H9 (cell line): ENCODE data around the gene ANAPC1. TPM values are rescaled to one million over a fixed set of nuclear protein-coding genes. Genes with fewer than 3 reads are reported as not detected.

Experiments
- DNase-seq: peaks from one replicate; pipeline ENCODE4 v3.0.0-alpha.2; 2017
- H2AFZ ChIP-seq: one replicate; pipeline ENCODE4 v1.6.1; 2013; ENCODE audit warnings: mild to moderate bottlenecking, low read length, control low read depth, moderate library complexity
- H2AK5ac ChIP-seq: 2 replicates; pipeline ENCODE4 v1.6.1; 2013; ENCODE audit warnings: low read length, control low read depth, mixed read lengths; ENCODE audit not compliant: insufficient read length
- H2BK120ac ChIP-seq: one replicate; pipeline ENCODE4 v1.6.1; 2013; ENCODE audit warnings: low read depth, mild to moderate bottlenecking, low read length, control low read depth, inconsistent platforms; ENCODE audit not compliant: poor library complexity, severe bottlenecking
- H2BK12ac ChIP-seq: 2 replicates; pipeline ENCODE4 v1.6.1; 2013; ENCODE audit warnings: low read length, control low read depth, mixed read lengths, low read depth; ENCODE audit not compliant: insufficient read length
- H2BK15ac ChIP-seq: 2 replicates; pipeline ENCODE4 v1.6.1; 2013; ENCODE audit warnings: low read depth, low read length, control low read depth
- H2BK20ac ChIP-seq: one replicate; pipeline ENCODE4 v1.6.1; 2013; ENCODE audit warnings: low read depth, mild to moderate bottlenecking, low read length, control low read depth, inconsistent platforms; ENCODE audit not compliant: poor library complexity, severe bottlenecking
- H2BK5ac ChIP-seq: 2 replicates; pipeline ENCODE4 v1.6.1; 2013; ENCODE audit warnings: low read length, control low read depth, mixed read lengths; ENCODE audit not compliant: insufficient read length
- H3K14ac ChIP-seq: 2 replicates; pipeline ENCODE4 v1.6.1; 2013; ENCODE audit warnings: low read length, control low read depth; ENCODE audit not compliant: insufficient read depth
- H3K18ac ChIP-seq: 2 replicates; pipeline ENCODE4 v1.6.1; 2013; ENCODE audit warnings: low read depth, mild to moderate bottlenecking, mixed read lengths, low read length, control low read depth; ENCODE audit not compliant: insufficient read length
- H3K23ac ChIP-seq: 2 replicates; pipeline ENCODE4 v1.6.1; 2013; ENCODE audit warnings: low read length, control low read depth, mixed read lengths, low read depth; ENCODE audit not compliant: insufficient read length
- H3K23me2 ChIP-seq: 2 replicates; pipeline ENCODE4 v1.6.1; 2013; ENCODE audit warnings: low read depth, mild to moderate bottlenecking, mixed read lengths, low read length, control low read depth; ENCODE audit not compliant: insufficient read length, poor library complexity, severe bottlenecking
- H3K27ac ChIP-seq: 2 replicates; pipeline ENCODE4 v1.5.1; 2013; ENCODE audit warnings: low read length, control low read depth, mixed read lengths, low read depth; ENCODE audit not compliant: insufficient read length
- H3K27me3 ChIP-seq: 2 replicates; pipeline ENCODE4 v1.6.1; 2013; ENCODE audit warnings: low read length, control low read depth, inconsistent platforms; ENCODE audit not compliant: insufficient read depth
- H3K4ac ChIP-seq: 2 replicates; pipeline ENCODE4 v1.6.1; 2013; ENCODE audit warnings: low read depth, mild to moderate bottlenecking, control low read depth, inconsistent platforms, low read length, moderate library complexity
- H3K4me1 ChIP-seq: 2 replicates; pipeline ENCODE4 v1.6.1; 2013; ENCODE audit warnings: low read length, control low read depth, inconsistent platforms; ENCODE audit not compliant: insufficient read depth
- H3K4me2 ChIP-seq: 2 replicates; pipeline ENCODE4 v1.6.1; 2013; ENCODE audit warnings: low read length, control low read depth, mixed read lengths; ENCODE audit not compliant: insufficient read length, insufficient read depth
- H3K56ac ChIP-seq: 2 replicates; pipeline ENCODE4 v1.6.1; 2013; ENCODE audit warnings: low read depth, mild to moderate bottlenecking, mixed read lengths, low read length, control low read depth; ENCODE audit not compliant: insufficient read length
- H3K79me1 ChIP-seq: 2 replicates; pipeline ENCODE4 v1.6.1; 2013; ENCODE audit warnings: low read depth, mild to moderate bottlenecking, moderate library complexity, low read length, control low read depth, inconsistent platforms; ENCODE audit not compliant: insufficient read depth, poor library complexity, severe bottlenecking
- H3K79me2 ChIP-seq: 2 replicates; pipeline ENCODE4 v1.6.1; 2013; ENCODE audit warnings: low read length, control low read depth, inconsistent platforms; ENCODE audit not compliant: insufficient read depth
- H3K9ac ChIP-seq: 2 replicates; pipeline ENCODE4 v1.6.1; 2013; ENCODE audit warnings: low read length, control low read depth, mixed read lengths; ENCODE audit not compliant: insufficient read length; ENCODE audit errors: extremely low read depth
- H3K9me3 ChIP-seq: one replicate; pipeline ENCODE4 v1.6.1; 2013; ENCODE audit warnings: low read depth, low read length, inconsistent platforms; ENCODE audit not compliant: control insufficient read depth
- H3T11ph ChIP-seq: one replicate; pipeline ENCODE4 v1.6.1; 2013; ENCODE audit warnings: mild to moderate bottlenecking, low read length, control low read depth, inconsistent platforms
- H4K20me1 ChIP-seq: one replicate; pipeline ENCODE4 v1.6.1; 2013; ENCODE audit not compliant: control insufficient read depth, insufficient read length, insufficient read depth
- H4K5ac ChIP-seq: 2 replicates; pipeline ENCODE4 v1.6.1; 2013; ENCODE audit warnings: low read depth, mild to moderate bottlenecking, mixed read lengths, low read length, control low read depth; ENCODE audit not compliant: insufficient read length
- H4K8ac ChIP-seq: replicated peaks from 2 replicates; pipeline ENCODE4 v1.6.1; 2013; ENCODE audit warnings: low read length, control low read depth, mixed read lengths, low read depth; ENCODE audit not compliant: insufficient read length
- H4K91ac ChIP-seq: 2 replicates; pipeline ENCODE4 v1.6.1; 2013; ENCODE audit warnings: low read depth, mild to moderate bottlenecking, moderate library complexity, mixed read lengths, low read length, control low read depth; ENCODE audit not compliant: insufficient read length
- H3K27ac Mint-ChIP-seq, 3 experiments: 2 replicates in 2 of 3; 3 replicates in 1 of 3; pipeline ENCODE4 v1.8.0; 2020 to 2021; ENCODE audit warnings: mixed read lengths in 3 of 3, mild to moderate bottlenecking in 1 of 3, moderate library complexity in 1 of 3
- H3K27me3 Mint-ChIP-seq: 2 replicates; pipeline ENCODE4 v1.8.0; 2021; ENCODE audit warnings: low read depth, mild to moderate bottlenecking, moderate library complexity, mixed read lengths
- H3K36me3 Mint-ChIP-seq, 3 experiments: 2 replicates in 2 of 3; 3 replicates in 1 of 3; pipeline ENCODE4 v1.8.0; 2020 to 2021; ENCODE audit warnings: low read depth in 3 of 3, mixed read lengths in 3 of 3; ENCODE audit not compliant: insufficient read depth in 1 of 3
- H3K4me1 Mint-ChIP-seq, 2 experiments: 2 replicates each; pipeline ENCODE4 v1.8.0; 2020; ENCODE audit warnings: mixed read lengths in 2 of 2
- H3K4me3 Mint-ChIP-seq, 2 experiments: 2 replicates in 1 of 2; 3 replicates in 1 of 2; pipeline ENCODE4 v1.8.0; 2020 to 2021; ENCODE audit warnings: mild to moderate bottlenecking in 2 of 2, mixed read lengths in 2 of 2, moderate library complexity in 1 of 2
- H3K9me3 Mint-ChIP-seq, 2 experiments: 2 replicates in 1 of 2; 3 replicates in 1 of 2; pipeline ENCODE4 v1.8.0; 2020; ENCODE audit warnings: mild to moderate bottlenecking in 2 of 2, mixed read lengths in 2 of 2, moderate library complexity in 1 of 2
- CTCF ChIP-seq: fragments of 200-600 bp; sonication (generic); conservative IDR thresholded peaks from 3 replicates; pipeline ENCODE4 v1.8.0; 2021; ENCODE audit warnings: antibody characterized with exemption, mild to moderate bottlenecking
- WGBS: extraction: QIAGEN DNeasy Blood & Tissue Kit; methylation state at CpG from one replicate; pipeline ENCODE4 v1.1.7; 2013; ENCODE audit warnings: missing lambda C conversion rate, low lambda C conversion rate, mixed read lengths; ENCODE audit not compliant: insufficient read length; ENCODE audit errors: extremely low coverage; 5-methylcytosine and 5-hydroxymethylcytosine counted together
- long read RNA-seq: library from polyadenylated mRNA; unstranded; transcript quantifications from one replicate; pipeline ENCODE4 v2.0.0, GENCODE V29; 2020
- total RNA-seq: library from RNA; stranded (reverse); gene quantifications from 2 replicates; pipeline ENCODE4 v1.2.1, GENCODE V29; 2021

Gene ANAPC1
- total RNA-seq: 79.1 and 87.7 TPM in 2 replicates
- long read RNA-seq, full-length matches to known transcripts: 1 of 32 reads
- long read RNA-seq, partial matches to known transcripts: 25 of 32 reads
- long read RNA-seq, other reads (novel, unspliced or antisense): 6 of 32 reads

GRCh38 chr2:111883661-111884591 lies at the start of gene ANAPC1:
ANAPC1 (minus strand) TSS chr2:111884193; CDS start chr2:111880825, 3,368 bp downstream.
- no peak within 1 kb of the TSS for H3K23ac ChIP-seq
- no peak within 1 kb of the TSS for H4K91ac ChIP-seq
- H3K4ac ChIP-seq: no peak within 1 kb of the TSS
- H3K9me3 ChIP-seq: no peaks in the 10 kb centered on the region
- H3K27ac ChIP-seq: peak within 1 kb of the TSS; percentile 6
- no peak within 1 kb of the TSS for H2BK5ac ChIP-seq
- Mint-ChIP-seq H3K27me3 (no peaks in the 10 kb centered on the region), H3K4me3 (peak within 1 kb of the TSS; percentile 89 to 94), H3K36me3 (peaks cover 6 to 15% (median 6%) of the 10 kb centered on the region in 3 experiments; a peak in 6 of 7 replicates), H3K27ac (peak within 1 kb of the TSS; percentile 97 to 98 (median 98)), H3K4me1 (peaks cover 5 to 12% of the 10 kb centered on the region in 2 experiments), H3K9me3 (peaks cover 0 to 2% of the 10 kb centered on the region in 2 experiments; a peak in 1 of 5 replicates)
- H2BK12ac ChIP-seq: no peak within 1 kb of the TSS
- H2BK20ac ChIP-seq: no peak within 1 kb of the TSS
- WGBS: no CpG with 5 or more reads among the region's 73 CpGs
- H3K79me1 ChIP-seq: no peaks in the 10 kb centered on the region
- no peak within 1 kb of the TSS for H2AK5ac ChIP-seq
- no peak within 1 kb of the TSS for H3K56ac ChIP-seq
- peak within 1 kb of the TSS; percentile 93 for H3K18ac ChIP-seq
- no peaks in the 10 kb centered on the region for H4K20me1 ChIP-seq
- H3K79me2 ChIP-seq: no peaks in the 10 kb centered on the region
- peak; percentile 87 for DNase-seq
- no peak within 1 kb of the TSS for H2BK120ac ChIP-seq
- H3T11ph ChIP-seq: no peak within 1 kb of the TSS
- peak; percentile 27; the same call in 1 of the 3 replicates for TF ChIP-seq CTCF
- no peak within 1 kb of the TSS for H4K5ac ChIP-seq
- no peak within 1 kb of the TSS for H2AFZ ChIP-seq
- H3K27me3 ChIP-seq: no peaks in the 10 kb centered on the region
- H2BK15ac ChIP-seq: no peak within 1 kb of the TSS
- H4K8ac ChIP-seq: no peak within 1 kb of the TSS
- H3K4me2 ChIP-seq: peak within 1 kb of the TSS; percentile 96
- H3K4me1 ChIP-seq: no peaks in the 10 kb centered on the region
- peak within 1 kb of the TSS; percentile 89 for H3K9ac ChIP-seq
- H3K14ac ChIP-seq: peak within 1 kb of the TSS; percentile 95
- H3K23me2 ChIP-seq: no peaks in the 10 kb centered on the region
